Measurements from ENCODE around the gene TMED10.

The TMED10 gene

GRCh38 chr14:75208843-75209242, 32.4 kb upstream of the TMED10 start:
- Histone ChIP-seq H3K79me1 (ENCODE audit: low read length) (no peaks in the 10 kb centered on the region), H3K18ac (ENCODE audit: low read length) (no peak overlapping the region), H2BK5ac (ENCODE audit: low read length) (no peak overlapping the region), H3K4me3 (ENCODE audit: low read length) (no peak overlapping the region), H3K4me1 (ENCODE audit: control insufficient read depth, low read depth, low read length) (no peaks in the 10 kb centered on the region), H3K36me3 (ENCODE audit: control insufficient read depth, insufficient read depth, low read length) (no peaks in the 10 kb centered on the region), H2BK15ac (replicated peaks; ENCODE audit: low read depth) (no peak overlapping the region), H4K8ac (ENCODE audit: low read depth, low read length) (no peak overlapping the region), H3K56ac (ENCODE audit: low read length) (no peak overlapping the region), H2AK5ac (ENCODE audit: low read length) (no peak overlapping the region), H3K79me2 (ENCODE audit: control insufficient read depth, insufficient read depth, low read length) (no peaks in the 10 kb centered on the region), H3K27ac (ENCODE audit: low read depth, low read length) (no peak overlapping the region), H2BK120ac (ENCODE audit: low read depth, low read length) (no peak overlapping the region), H3K4me2 (ENCODE audit: low read length) (no peak overlapping the region), H3K27me3 (ENCODE audit: insufficient read depth, low read length, poor library complexity) (no peaks in the 10 kb centered on the region), H3K9ac (ENCODE audit: low read length) (no peak overlapping the region), H3K23ac (ENCODE audit: low read length) (no peak overlapping the region), H3K4ac (ENCODE audit: low read depth, low read length) (no peak overlapping the region), H4K5ac (ENCODE audit: low read length) (no peak overlapping the region)
- no peak for DNase-seq
- no CpG with 5 or more reads among the region's 6 CpGs for WGBS (ENCODE audit: extremely low coverage, insufficient coverage, low lambda C conversion rate)

- DNase-seq: no peak
- Histone ChIP-seq H3K23ac (ENCODE audit: low read length) (no peak overlapping the region), H3K4me1 (ENCODE audit: control insufficient read depth, low read depth, low read length) (no peaks in the 10 kb centered on the region), H3K9ac (ENCODE audit: low read length) (no peak overlapping the region), H3K4me3 (ENCODE audit: low read length) (no peak overlapping the region), H3K27ac (ENCODE audit: low read depth, low read length) (no peak overlapping the region), H2BK120ac (ENCODE audit: low read depth, low read length) (no peak overlapping the region), H3K4me2 (ENCODE audit: low read length) (no peak overlapping the region), H3K4ac (ENCODE audit: low read depth, low read length) (no peak overlapping the region), H2AK5ac (ENCODE audit: low read length) (no peak overlapping the region), H2BK5ac (ENCODE audit: low read length) (no peak overlapping the region), H3K27me3 (ENCODE audit: insufficient read depth, low read length, poor library complexity) (no peaks in the 10 kb centered on the region), H3K56ac (ENCODE audit: low read length) (no peak overlapping the region), H3K79me1 (ENCODE audit: low read length) (no peaks in the 10 kb centered on the region), H3K18ac (ENCODE audit: low read length) (no peak overlapping the region), H4K8ac (ENCODE audit: low read depth, low read length) (no peak overlapping the region), H3K79me2 (ENCODE audit: control insufficient read depth, insufficient read depth, low read length) (no peaks in the 10 kb centered on the region), H3K36me3 (ENCODE audit: control insufficient read depth, insufficient read depth, low read length) (no peaks in the 10 kb centered on the region), H4K5ac (ENCODE audit: low read length) (no peak overlapping the region), H2BK15ac (replicated peaks; ENCODE audit: low read depth) (no peak overlapping the region)
- no CpG with 5 or more reads among the region's 3 CpGs for WGBS (ENCODE audit: extremely low coverage, insufficient coverage, low lambda C conversion rate)
Measured at GRCh38 chr14:75206190-75206589, 29.8 kb upstream of the TMED10 start.

- Histone ChIP-seq H3K27me3 (ENCODE audit: insufficient read depth, low read length, poor library complexity) (no peaks in the 10 kb centered on the region), H3K4ac (ENCODE audit: low read depth, low read length) (no peak overlapping the region), H3K9ac (ENCODE audit: low read length) (no peak overlapping the region), H3K56ac (ENCODE audit: low read length) (no peak overlapping the region), H3K27ac (ENCODE audit: low read depth, low read length) (no peak overlapping the region), H2AK5ac (ENCODE audit: low read length) (no peak overlapping the region), H4K5ac (ENCODE audit: low read length) (no peak overlapping the region), H3K23ac (ENCODE audit: low read length) (no peak overlapping the region), H3K4me1 (ENCODE audit: control insufficient read depth, low read depth, low read length) (peaks cover 4% of the 10 kb centered on the region), H3K18ac (ENCODE audit: low read length) (no peak overlapping the region), H3K79me1 (ENCODE audit: low read length) (no peaks in the 10 kb centered on the region), H2BK120ac (ENCODE audit: low read depth, low read length) (no peak overlapping the region), H4K8ac (ENCODE audit: low read depth, low read length) (no peak overlapping the region), H2BK15ac (replicated peaks; ENCODE audit: low read depth) (no peak overlapping the region), H2BK5ac (ENCODE audit: low read length) (no peak overlapping the region), H3K4me3 (ENCODE audit: low read length) (no peak overlapping the region), H3K79me2 (ENCODE audit: control insufficient read depth, insufficient read depth, low read length) (no peaks in the 10 kb centered on the region), H3K36me3 (ENCODE audit: control insufficient read depth, insufficient read depth, low read length) (no peaks in the 10 kb centered on the region), H3K4me2 (ENCODE audit: low read length) (no peak overlapping the region)
- WGBS (ENCODE audit: extremely low coverage, insufficient coverage, low lambda C conversion rate): no CpG with 5 or more reads among the region's 3 CpGs
- DNase-seq: no peak
Measured at GRCh38 chr14:75205591-75205990, 29.2 kb upstream of the TMED10 start.

GRCh38 chr14:75204116-75204515, 27.7 kb upstream of the TMED10 start:
- no peak overlapping the region for H4K8ac ChIP-seq (ENCODE audit: low read depth, low read length)
- no peak overlapping the region for H3K4me2 ChIP-seq (ENCODE audit: low read length)
- no peak overlapping the region for H3K4ac ChIP-seq (ENCODE audit: low read depth, low read length)
- H4K5ac ChIP-seq (ENCODE audit: low read length): no peak overlapping the region
- no peak overlapping the region for H3K4me3 ChIP-seq (ENCODE audit: low read length)
- no peaks in the 10 kb centered on the region for H3K79me2 ChIP-seq (ENCODE audit: control insufficient read depth, insufficient read depth, low read length)
- no peak overlapping the region for H3K56ac ChIP-seq (ENCODE audit: low read length)
- no peak overlapping the region for H3K18ac ChIP-seq (ENCODE audit: low read length)
- no peaks in the 10 kb centered on the region for H3K36me3 ChIP-seq (ENCODE audit: control insufficient read depth, insufficient read depth, low read length)
- H3K23ac ChIP-seq (ENCODE audit: low read length): no peak overlapping the region
- H3K27ac ChIP-seq (ENCODE audit: low read depth, low read length): no peak overlapping the region
- H2BK120ac ChIP-seq (ENCODE audit: low read depth, low read length): no peak overlapping the region
- H2BK15ac ChIP-seq (replicated peaks; ENCODE audit: low read depth): no peak overlapping the region
- no peak overlapping the region for H3K9ac ChIP-seq (ENCODE audit: low read length)
- H3K79me1 ChIP-seq (ENCODE audit: low read length): no peaks in the 10 kb centered on the region
- H2BK5ac ChIP-seq (ENCODE audit: low read length): no peak overlapping the region
- H2AK5ac ChIP-seq (ENCODE audit: low read length): no peak overlapping the region
- H3K27me3 ChIP-seq (ENCODE audit: insufficient read depth, low read length, poor library complexity): no peaks in the 10 kb centered on the region
- no CpG with 5 or more reads among the region's 3 CpGs for WGBS (ENCODE audit: extremely low coverage, insufficient coverage, low lambda C conversion rate)
- no peak for DNase-seq
- peaks cover 4% of the 10 kb centered on the region for H3K4me1 ChIP-seq (ENCODE audit: control insufficient read depth, low read depth, low read length)

GRCh38 chr14:75202657-75203056, 26.2 kb upstream of the TMED10 start:
- Histone ChIP-seq H2BK120ac (ENCODE audit: low read depth, low read length) (no peak overlapping the region), H3K27ac (ENCODE audit: low read depth, low read length) (no peak overlapping the region), H3K9ac (ENCODE audit: low read length) (no peak overlapping the region), H3K18ac (ENCODE audit: low read length) (no peak overlapping the region), H3K4me3 (ENCODE audit: low read length) (no peak overlapping the region), H3K23ac (ENCODE audit: low read length) (no peak overlapping the region), H3K56ac (ENCODE audit: low read length) (no peak overlapping the region), H3K4me2 (ENCODE audit: low read length) (no peak overlapping the region), H2AK5ac (ENCODE audit: low read length) (no peak overlapping the region), H2BK5ac (ENCODE audit: low read length) (no peak overlapping the region), H4K8ac (ENCODE audit: low read depth, low read length) (no peak overlapping the region), H3K4ac (ENCODE audit: low read depth, low read length) (no peak overlapping the region), H3K4me1 (ENCODE audit: control insufficient read depth, low read depth, low read length) (peaks cover 4% of the 10 kb centered on the region), H2BK15ac (replicated peaks; ENCODE audit: low read depth) (no peak overlapping the region), H3K36me3 (ENCODE audit: control insufficient read depth, insufficient read depth, low read length) (no peaks in the 10 kb centered on the region), H3K27me3 (ENCODE audit: insufficient read depth, low read length, poor library complexity) (no peaks in the 10 kb centered on the region), H3K79me2 (ENCODE audit: control insufficient read depth, insufficient read depth, low read length) (no peaks in the 10 kb centered on the region), H4K5ac (ENCODE audit: low read length) (no peak overlapping the region), H3K79me1 (ENCODE audit: low read length) (no peaks in the 10 kb centered on the region)
- no peak for DNase-seq
- WGBS (ENCODE audit: extremely low coverage, insufficient coverage, low lambda C conversion rate): no CpG with 5 or more reads among the region's 2 CpGs

- no peak overlapping the region for H3K4ac ChIP-seq (ENCODE audit: low read depth, low read length)
- no peaks in the 10 kb centered on the region for H3K27me3 ChIP-seq (ENCODE audit: insufficient read depth, low read length, poor library complexity)
- no peak overlapping the region for H2BK15ac ChIP-seq (replicated peaks; ENCODE audit: low read depth)
- H3K4me2 ChIP-seq (ENCODE audit: low read length): no peak overlapping the region
- H3K36me3 ChIP-seq (ENCODE audit: control insufficient read depth, insufficient read depth, low read length): no peaks in the 10 kb centered on the region
- H3K27ac ChIP-seq (ENCODE audit: low read depth, low read length): no peak overlapping the region
- no peak overlapping the region for H3K18ac ChIP-seq (ENCODE audit: low read length)
- no peak for DNase-seq
- no peak overlapping the region for H4K8ac ChIP-seq (ENCODE audit: low read depth, low read length)
- H2BK5ac ChIP-seq (ENCODE audit: low read length): no peak overlapping the region
- peaks cover 10% of the 10 kb centered on the region for H3K4me1 ChIP-seq (ENCODE audit: control insufficient read depth, low read depth, low read length)
- H3K23ac ChIP-seq (ENCODE audit: low read length): no peak overlapping the region
- no peak overlapping the region for H2AK5ac ChIP-seq (ENCODE audit: low read length)
- H3K56ac ChIP-seq (ENCODE audit: low read length): no peak overlapping the region
- no CpG with 5 or more reads among the region's 6 CpGs for WGBS (ENCODE audit: extremely low coverage, insufficient coverage, low lambda C conversion rate)
- no peaks in the 10 kb centered on the region for H3K79me1 ChIP-seq (ENCODE audit: low read length)
- no peak overlapping the region for H3K9ac ChIP-seq (ENCODE audit: low read length)
- H3K4me3 ChIP-seq (ENCODE audit: low read length): no peak overlapping the region
- H4K5ac ChIP-seq (ENCODE audit: low read length): no peak overlapping the region
- no peaks in the 10 kb centered on the region for H3K79me2 ChIP-seq (ENCODE audit: control insufficient read depth, insufficient read depth, low read length)
- no peak overlapping the region for H2BK120ac ChIP-seq (ENCODE audit: low read depth, low read length)
Measured at GRCh38 chr14:75201087-75201486, 24.7 kb upstream of the TMED10 start.
